ENCODE results near the gene TIAM2. TPM values are rescaled to one million over a fixed set of nuclear protein-coding genes. Genes with fewer than 3 reads are reported as not detected.

TIAM2 gene
- total RNA-seq, 1 experiment from 2014 or later = 14.5 TPM

- DNase-seq (ENCODE audit: low spot score) = no peak
These were observed 29.4 kb downstream of the TIAM2 start for GRCh38 chr6:155024391-155025027.

- peak; percentile 95 for DNase-seq (ENCODE audit: low spot score)
These were observed 31.0 kb downstream of the TIAM2 start for GRCh38 chr6:155026022-155026705.

- no peak for DNase-seq (ENCODE audit: low spot score)
These were observed 31.6 kb downstream of the TIAM2 start for GRCh38 chr6:155026706-155027045.

GRCh38 chr6:155030148-155030720 lies 35.1 kb downstream of the TIAM2 start:
- no peak for DNase-seq (ENCODE audit: low spot score)

- no peak for DNase-seq (ENCODE audit: low spot score)
These were observed 36.0 kb downstream of the TIAM2 start for GRCh38 chr6:155031091-155031490.

- DNase-seq (ENCODE audit: low spot score) = no peak
These were observed 38.1 kb downstream of the TIAM2 start for GRCh38 chr6:155033021-155033791.

GRCh38 chr6:155036907-155037306 lies 41.8 kb downstream of the TIAM2 start:
- no peak for DNase-seq (ENCODE audit: low spot score)

- no peak for DNase-seq (ENCODE audit: low spot score)
These were observed 43.0 kb downstream of the TIAM2 start for GRCh38 chr6:155038104-155038503.

GRCh38 chr6:155038527-155038926 lies 43.4 kb downstream of the TIAM2 start:
- DNase-seq (ENCODE audit: low spot score) = no peak

- no peak for DNase-seq (ENCODE audit: low spot score)
These were observed 44.5 kb downstream of the TIAM2 start for GRCh38 chr6:155039618-155040017.

- no peak for DNase-seq (ENCODE audit: low spot score)
These were observed 45.0 kb downstream of the TIAM2 start for GRCh38 chr6:155040154-155040553.

GRCh38 chr6:155040901-155041650 lies 46.0 kb downstream of the TIAM2 start:
- no peak for DNase-seq (ENCODE audit: low spot score)

GRCh38 chr6:155041741-155042279 lies 46.7 kb downstream of the TIAM2 start:
- no peak for DNase-seq (ENCODE audit: low spot score)

- DNase-seq (ENCODE audit: low spot score) = no peak
These were observed 47.9 kb downstream of the TIAM2 start for GRCh38 chr6:155042983-155043382.

GRCh38 chr6:155045561-155046404 lies 50.7 kb downstream of the TIAM2 start:
- no peak for DNase-seq (ENCODE audit: low spot score)

GRCh38 chr6:155047523-155047922 lies 52.4 kb downstream of the TIAM2 start:
- no peak for DNase-seq (ENCODE audit: low spot score)

- DNase-seq (ENCODE audit: low spot score) = peak; percentile 68
These were observed 55.2 kb downstream of the TIAM2 start for GRCh38 chr6:155050311-155050710.

- no peak for DNase-seq (ENCODE audit: low spot score)
These were observed 59.6 kb downstream of the TIAM2 start for GRCh38 chr6:155054491-155055250.

GRCh38 chr6:155055729-155056128 lies 60.6 kb downstream of the TIAM2 start:
- DNase-seq (ENCODE audit: low spot score) = no peak

GRCh38 chr6:155056756-155057155 lies 61.6 kb downstream of the TIAM2 start:
- no peak for DNase-seq (ENCODE audit: low spot score)

Measured in A172 (cell line).